ENCODE results near the gene RTP3.

- TF ChIP-seq CTCF (IDR thresholded peaks at IDR 0.05 in 4 of 5, conservative IDR thresholded peaks at IDR 0.05 in 1 of 5): no peak
- no peak for TF ChIP-seq POLR2A (IDR thresholded peaks at IDR 0.05)
Measured at GRCh38 chr3:46538803-46539442, 41.1 kb downstream of the RTP3 start.

Measured in gastrocnemius medialis (tissue), 4 donors.